Astrocyte of the hippocampus (primary cell): ENCODE data around the gene L3MBTL3.

Source experiments
- DNase-seq: peaks from one replicate; pipeline ENCODE4 v3.0.0; 2011; ENCODE audit warnings: low read depth, low spot score

L3MBTL3 gene

GRCh38 chr6:130018292-130018743, at the start of gene L3MBTL3:
TSS of gene L3MBTL3 (plus strand) at chr6:130018581. CDS start at chr6:130042700, 24,119 bp downstream.
- peak; percentile 96 for DNase-seq

GRCh38 chr6:129969064-129969463, 49.3 kb upstream of the L3MBTL3 start:
- DNase-seq, result no peak

DNA sequence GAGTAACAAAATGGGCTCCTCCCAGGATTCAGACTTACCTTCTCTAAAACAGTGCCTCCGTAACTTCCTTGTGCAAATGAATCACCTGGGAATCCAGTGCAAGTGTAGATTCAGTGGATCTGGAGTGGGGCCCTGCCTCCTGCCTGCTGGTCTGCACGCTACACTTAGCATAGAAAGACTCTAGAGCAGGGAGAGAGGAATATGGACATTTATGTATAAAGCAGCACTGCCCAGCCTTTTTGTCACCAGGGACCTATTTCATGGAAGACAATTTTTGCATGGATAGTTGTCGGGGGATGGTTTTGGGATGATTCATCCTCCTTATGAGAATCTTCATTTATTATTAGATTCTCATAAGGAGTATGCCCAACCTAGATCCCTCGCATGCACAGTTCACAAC, 42.3 kb upstream of the L3MBTL3 start:
- DNase-seq, result no peak

DNA sequence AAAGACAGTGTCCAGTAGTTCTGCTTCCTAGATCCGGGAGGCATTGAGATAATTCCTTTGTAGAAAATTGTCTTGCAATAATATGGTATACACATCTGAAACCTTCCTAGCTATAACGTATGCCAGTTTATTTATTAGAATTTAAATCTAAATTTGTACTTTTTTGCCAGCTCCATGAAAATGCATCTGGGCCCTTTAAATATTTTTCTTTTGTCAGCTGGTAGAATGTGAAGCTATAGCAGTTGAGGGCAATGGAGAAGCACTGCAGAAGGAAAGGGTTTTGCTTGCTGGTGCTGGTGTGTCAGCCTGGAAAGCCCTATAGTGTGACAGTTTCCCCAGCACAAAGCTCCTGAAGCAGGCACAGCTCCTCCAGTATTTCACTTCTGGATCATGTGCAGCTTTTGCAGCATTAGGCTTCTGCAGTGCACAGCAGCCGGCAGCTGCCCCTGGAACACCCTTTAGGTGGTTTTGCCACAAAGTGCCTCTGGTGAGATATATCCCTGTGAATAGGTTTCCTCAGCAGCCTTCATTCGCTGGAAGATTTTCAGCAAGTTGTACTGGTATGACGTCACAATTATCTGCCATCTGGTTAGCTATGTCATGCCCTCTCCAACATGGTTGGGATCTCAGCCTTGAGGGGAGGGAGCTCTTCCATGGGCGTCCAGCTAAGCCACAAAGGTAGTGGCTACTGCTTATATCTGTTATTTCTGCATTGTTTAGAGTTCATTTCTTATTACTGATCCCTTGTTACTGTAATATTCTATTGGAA, 40.0 kb upstream of the L3MBTL3 start:
- no peak for DNase-seq

- no peak for DNase-seq
Observed at GRCh38 chr6:129980821-129981220, 37.6 kb upstream of the L3MBTL3 start.

GRCh38 chr6:129981598-129981997, 36.8 kb upstream of the L3MBTL3 start:
- DNase-seq, result no peak

GRCh38 chr6:129989396-129989795, 29.0 kb upstream of the L3MBTL3 start:
- DNase-seq, result no peak

DNA sequence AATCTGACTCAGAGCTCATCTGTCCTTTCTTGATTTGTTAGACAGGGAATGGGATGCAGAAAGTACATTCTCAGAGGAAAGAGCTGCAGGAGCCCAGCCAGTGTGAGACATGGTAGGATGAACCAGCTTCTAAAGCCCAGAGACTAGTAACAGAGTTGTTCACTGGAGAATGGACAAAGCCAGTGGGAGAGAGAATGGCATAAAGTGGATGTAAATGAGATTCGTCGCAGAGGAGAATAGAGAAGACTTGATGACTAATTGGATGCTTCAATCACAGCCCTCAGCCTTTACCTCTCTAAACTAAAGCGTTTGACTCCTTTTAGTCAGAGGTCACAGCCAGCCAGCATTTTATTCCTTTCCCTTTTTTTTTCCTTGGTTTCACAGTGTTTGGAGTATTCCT, 25.5 kb upstream of the L3MBTL3 start:
- DNase-seq, result peak; percentile 42

- DNase-seq, result no peak
Observed at GRCh38 chr6:129994410-129994809, 24.0 kb upstream of the L3MBTL3 start.

GRCh38 chr6:129996387-129996786, 22.0 kb upstream of the L3MBTL3 start:
- no peak for DNase-seq

- DNase-seq, result no peak
Observed at GRCh38 chr6:130000526-130001421, 17.6 kb upstream of the L3MBTL3 start.

DNA sequence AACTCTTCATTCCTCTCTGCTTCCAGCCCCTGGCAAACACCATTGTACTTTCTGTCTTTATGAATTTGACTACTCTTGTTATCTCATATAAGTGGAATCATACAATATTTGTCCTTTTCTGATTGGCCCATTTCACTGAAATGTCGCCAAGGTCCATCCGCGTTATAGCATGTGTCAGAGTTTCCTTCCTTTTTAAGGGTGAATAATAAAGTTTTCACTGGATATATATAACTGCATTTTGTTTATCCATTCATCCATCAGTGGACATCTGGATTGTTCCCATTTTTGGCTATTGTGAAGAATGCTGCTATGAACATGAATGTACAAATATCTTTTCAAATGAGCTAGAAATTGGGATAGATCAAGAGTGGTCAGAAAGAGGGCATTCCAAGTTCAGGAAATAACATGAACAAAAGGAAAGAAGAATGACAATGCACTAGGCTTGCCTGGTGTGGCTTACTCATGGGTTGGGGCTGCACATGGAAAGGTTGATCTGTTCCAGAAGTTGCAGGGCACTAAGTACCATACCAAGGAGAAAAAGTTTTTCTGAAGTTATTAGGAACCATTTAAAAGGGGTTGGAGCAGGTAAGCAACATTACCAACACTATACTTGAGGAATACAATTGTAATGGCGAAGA, 10.0 kb upstream of the L3MBTL3 start:
- no peak for DNase-seq

GRCh38 chr6:130009146-130009545, 9.2 kb upstream of the L3MBTL3 start:
- DNase-seq, result no peak

DNA sequence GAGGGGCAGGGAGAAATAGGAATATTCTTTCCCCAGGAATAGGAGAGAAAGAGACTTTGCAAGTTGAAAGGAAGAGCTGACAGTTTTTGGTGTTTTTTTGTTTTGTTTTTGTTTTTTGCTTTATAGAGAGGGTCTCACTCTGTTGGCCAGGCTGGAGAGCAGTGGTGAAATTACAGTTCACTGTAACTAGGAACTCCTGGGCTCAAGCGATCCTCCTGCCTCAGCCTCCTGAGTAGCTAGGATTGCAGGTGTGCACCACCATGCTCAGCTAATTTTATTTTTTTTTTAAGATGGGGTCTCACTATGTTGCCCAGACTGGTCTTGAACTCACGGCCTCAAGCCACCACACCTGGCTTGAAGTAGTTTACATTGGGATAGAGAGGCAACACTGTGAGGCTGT, 8.0 kb upstream of the L3MBTL3 start:
- DNase-seq, result no peak

DNA sequence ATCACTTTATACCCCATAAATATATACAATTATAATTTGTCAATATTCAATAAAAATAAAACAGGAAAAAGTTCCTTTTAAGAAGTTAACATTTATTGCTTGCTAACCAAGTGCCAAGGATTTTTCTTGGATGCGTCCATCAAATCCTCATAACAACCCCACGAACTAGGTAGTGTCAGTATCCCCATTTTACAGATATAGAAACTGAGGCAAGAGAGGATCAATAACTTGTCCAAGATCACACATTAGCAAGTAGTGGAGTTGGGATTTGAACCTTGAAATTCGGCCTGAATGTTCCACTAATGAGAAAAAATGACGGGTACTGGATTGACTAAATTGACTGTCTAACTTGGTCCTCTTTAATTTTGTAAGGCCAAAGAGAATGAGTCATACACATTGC, 5.7 kb upstream of the L3MBTL3 start:
- DNase-seq, result no peak

- no peak for DNase-seq
Observed at GRCh38 chr6:130018744-130019325, 454 bp downstream of the L3MBTL3 start.

- peak; percentile 67 for DNase-seq
Observed at GRCh38 chr6:130019326-130020072, 1.1 kb downstream of the L3MBTL3 start.

- DNase-seq, result peak; percentile 44
Observed at GRCh38 chr6:130020073-130020906, 1.9 kb downstream of the L3MBTL3 start.

- DNase-seq, result peak; percentile 94
Observed at GRCh38 chr6:130020907-130021629, 2.7 kb downstream of the L3MBTL3 start.
